Astrocyte (in vitro differentiated cells and primary cell): ENCODE results near the gene ARID5B.

ENCODE experiments used
- CTCF ChIP-seq: IDR thresholded peaks from 2 replicates; pipeline ENCODE4 v1.5.1; 2011; ENCODE audit warnings: low read depth, mild to moderate bottlenecking, inconsistent platforms, low read length, moderate library complexity; ENCODE audit not compliant: insufficient read depth
- EZH2 ChIP-seq: IDR thresholded peaks from 2 replicates; pipeline ENCODE4 v1.6.1; 2012; ENCODE audit warnings: mild to moderate bottlenecking, low read length, inconsistent platforms; ENCODE audit not compliant: insufficient read depth

DNA sequence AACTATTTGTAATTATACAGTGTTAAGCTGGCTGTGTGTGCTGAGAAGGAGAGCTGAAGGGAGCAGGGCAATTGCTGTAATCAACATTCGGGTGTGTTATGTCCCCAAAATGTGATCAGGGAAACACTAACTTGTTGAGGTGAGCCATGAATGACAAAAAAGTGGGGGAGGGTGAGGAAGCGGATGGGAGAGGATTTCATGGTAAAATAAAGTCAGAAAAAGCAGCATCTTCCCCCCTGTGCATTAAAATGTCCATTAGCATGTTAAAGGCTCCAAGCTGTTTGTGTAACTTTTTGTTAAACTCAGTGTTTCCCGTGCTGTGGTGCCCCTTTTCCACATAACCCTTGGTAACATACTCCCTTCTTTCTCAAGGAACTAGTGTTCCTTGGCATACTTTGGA is 84.9 kb downstream of the ARID5B start:
- TF ChIP-seq CTCF (no peak), EZH2 (no peak)
